ENCODE data around the gene SCN9A.
"Not testable (repeated sequence)": the region's sequence is repeated elsewhere in the genome, so short reads cannot be mapped to it uniquely, and the experiment has no call there.

SCN9A gene

DNA sequence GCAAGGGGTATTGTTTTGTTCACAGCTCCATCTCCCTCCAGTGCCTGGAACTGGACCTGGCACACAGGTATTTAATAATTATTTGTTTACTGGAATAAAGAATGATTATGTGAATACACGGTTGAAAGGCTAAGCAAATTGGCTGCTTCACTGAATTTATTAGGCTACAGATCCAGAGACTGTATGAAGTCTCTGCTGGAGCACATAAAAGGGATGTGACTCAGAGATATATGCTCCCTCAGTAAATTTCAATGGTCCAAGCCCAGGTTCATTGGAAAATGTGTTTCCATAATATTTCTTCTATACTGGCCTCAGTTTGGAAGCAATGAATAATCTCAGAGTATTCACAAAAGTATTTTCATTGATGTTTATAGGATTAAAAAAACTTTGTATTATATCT, 126.4 kb downstream of the SCN9A start:
- DNase-seq (ENCODE audit: low read depth in 2 of 3, low spot score in 2 of 3) = no peak

DNA sequence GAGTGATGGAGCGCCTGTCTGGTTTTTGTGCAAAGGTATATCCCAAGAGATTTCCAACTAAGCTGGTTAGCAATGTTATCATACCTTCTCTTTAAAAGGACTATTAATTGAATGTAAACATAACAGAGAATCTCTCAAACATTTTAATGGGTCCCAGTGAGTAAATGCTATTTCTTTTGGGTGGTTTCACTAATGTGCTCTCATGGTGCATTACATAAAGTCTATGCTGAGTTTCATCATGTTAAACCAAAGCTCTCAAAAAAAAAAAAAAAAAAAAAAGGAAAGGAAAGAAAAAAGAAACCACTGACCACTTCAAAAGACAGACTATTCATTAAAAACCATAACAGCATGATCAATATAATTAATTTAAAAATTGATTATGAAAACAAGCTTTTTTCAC, 128.8 kb downstream of the SCN9A start:
- no peak for DNase-seq (ENCODE audit: low read depth in 2 of 3, low spot score in 2 of 3)

DNA sequence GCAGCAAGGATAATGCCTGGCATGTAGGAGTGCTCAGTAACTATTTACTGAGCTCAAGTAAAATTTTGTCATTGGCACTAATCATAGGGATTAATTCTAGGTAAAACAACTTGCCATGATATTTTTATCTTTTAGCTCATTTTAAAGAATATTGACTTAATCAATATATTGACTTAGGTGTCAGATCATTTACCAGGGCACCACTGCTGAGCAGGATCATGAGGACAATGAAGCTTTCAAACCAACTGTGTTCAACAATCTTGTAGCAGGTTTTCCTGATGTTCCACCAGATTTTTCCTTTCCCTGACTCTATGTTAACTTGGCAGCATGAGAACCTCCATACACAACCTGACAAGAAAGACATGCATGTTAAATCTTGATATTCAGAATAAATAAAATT, 133.4 kb downstream of the SCN9A start:
- no peak for DNase-seq (ENCODE audit: low read depth in 2 of 3, low spot score in 2 of 3)

DNA sequence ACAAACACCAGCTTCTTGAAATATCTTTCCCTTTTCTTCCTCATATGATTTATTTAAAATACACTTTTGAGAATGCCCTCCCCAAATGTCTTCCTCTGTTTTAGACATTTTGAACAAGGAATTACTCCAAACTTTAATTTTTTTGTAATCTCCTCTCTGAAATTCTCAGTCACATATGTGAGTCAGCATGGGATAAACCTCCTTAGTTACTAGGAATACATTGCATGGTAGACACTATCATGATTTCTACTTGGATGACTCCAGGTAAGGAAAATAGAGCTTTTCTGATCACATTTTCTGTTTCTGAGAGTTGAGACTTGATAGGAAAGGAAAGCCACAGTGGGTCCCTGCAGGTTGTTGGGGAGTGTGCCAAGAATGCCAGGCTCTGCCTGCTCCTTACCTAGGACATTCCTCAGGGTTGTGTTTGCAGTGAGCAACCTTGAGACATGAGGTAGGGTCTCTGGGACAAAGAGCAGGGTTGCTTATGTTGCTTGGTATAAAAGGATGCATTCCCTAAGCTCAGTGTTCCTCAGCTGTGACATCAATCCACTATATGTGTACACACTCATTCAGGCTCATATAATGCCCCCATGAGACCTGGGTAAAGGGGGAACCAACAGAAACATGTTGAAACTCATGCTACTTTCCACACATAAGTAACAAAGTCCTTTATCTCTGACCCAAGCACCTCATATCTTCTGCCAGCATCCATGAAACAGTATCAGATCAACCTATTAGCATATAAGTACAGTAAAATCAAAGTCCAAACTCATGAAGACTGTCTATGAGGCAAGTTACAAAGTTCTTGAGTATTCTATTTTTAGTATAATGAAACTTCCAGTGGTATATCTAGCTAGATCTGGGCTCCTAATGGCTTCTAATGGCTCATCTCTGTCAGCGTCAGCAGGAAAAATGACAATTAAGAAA, 135.1 kb downstream of the SCN9A start:
- DNase-seq (ENCODE audit: low read depth in 2 of 3, low spot score in 2 of 3) = no peak

DNA sequence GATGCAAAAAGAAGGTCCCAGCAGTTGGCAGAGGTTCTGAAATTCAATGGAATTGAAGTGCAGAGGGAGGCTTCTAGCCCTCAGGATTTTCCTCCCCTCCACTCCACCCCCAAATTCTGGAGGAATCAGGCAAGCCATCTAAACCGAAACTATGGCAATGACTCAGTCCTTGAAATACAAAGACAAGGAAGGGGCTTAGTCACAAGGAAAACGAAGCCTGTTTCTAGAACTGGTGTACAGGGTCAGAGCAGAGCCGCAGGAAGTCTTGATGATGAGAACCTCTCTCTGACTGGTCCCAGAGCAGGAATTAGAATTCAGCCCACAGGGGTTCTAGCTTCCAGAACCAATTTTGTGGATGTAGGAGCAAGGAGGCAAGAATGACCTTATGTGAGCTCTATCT, 136.2 kb downstream of the SCN9A start:
- no peak for DNase-seq (ENCODE audit: low read depth in 2 of 3, low spot score in 2 of 3)

DNA sequence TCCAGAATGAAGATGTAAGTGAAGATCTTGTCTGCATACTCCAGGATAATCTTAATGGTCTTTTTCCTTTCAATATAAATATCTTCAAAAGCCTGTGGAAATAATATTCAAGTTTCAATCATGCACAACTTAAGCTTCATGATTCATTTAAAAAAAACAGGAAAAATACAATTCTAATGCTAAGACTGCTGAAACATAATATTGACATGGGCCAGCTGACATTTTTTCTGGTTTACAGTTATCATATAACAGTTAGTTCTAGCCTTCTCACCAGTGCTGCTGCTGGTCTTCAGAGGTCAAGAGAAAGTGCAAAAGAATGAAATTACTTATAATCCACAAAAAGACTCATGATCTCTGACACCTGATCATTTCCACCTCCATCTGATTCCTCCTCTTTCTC, 137.6 kb downstream of the SCN9A start:
- no peak for DNase-seq (ENCODE audit: low read depth in 2 of 3, low spot score in 2 of 3)

DNA sequence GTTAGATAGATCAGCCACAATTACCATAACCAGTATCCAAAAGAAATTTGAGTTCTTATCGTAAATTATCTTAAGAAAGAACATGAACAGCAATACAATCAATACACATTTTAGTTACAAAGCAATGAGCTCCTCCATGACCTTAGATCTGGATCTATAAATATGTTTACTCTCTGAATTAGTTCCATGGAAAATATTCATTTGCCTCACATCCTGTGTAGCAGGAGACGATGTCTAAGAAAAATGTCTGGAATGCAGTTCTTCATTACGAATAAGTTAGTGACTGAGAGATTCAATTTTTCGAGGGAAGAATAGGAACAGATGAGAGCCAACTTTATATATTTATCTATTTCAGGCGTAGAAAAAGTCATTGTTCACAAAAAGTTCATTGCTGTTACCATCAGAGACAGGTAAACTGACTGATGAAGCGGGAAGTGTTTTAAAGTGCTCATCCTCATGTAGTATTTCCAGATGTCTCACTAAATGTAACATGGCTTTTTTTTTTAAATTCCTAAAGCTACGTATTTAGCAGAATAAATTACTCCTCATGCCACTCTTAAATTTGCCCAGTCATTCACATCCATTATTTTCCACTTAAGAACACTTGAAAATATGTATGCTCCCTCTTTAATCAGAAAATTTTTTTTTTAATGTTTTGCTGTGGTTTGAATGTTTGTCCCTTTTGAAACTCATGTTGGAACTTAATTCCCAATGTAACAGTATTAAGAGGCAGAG, 141.5 kb downstream of the SCN9A start:
- DNase-seq (ENCODE audit: low read depth in 2 of 3, low spot score in 2 of 3) = no peak

DNA sequence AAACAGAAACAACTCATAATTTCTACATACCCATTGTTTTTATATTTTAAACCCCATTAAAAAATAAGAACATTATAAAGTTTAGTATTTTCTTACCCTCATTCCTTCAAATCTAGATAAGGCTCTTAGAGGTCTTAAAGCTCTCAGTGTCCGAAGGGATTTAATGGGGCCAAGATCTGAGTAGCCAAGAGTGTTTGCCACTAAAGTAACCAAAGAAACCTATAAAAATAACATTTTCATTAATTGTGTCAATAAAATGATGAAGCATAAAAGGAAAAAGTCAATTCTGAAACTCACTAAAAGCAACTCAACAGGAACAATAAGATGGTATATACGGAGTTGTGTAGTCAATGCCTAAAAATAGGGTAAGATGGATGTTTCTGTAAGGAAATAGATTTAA, 142.5 kb downstream of the SCN9A start:
- no peak for DNase-seq (ENCODE audit: low read depth in 2 of 3, low spot score in 2 of 3)

DNA sequence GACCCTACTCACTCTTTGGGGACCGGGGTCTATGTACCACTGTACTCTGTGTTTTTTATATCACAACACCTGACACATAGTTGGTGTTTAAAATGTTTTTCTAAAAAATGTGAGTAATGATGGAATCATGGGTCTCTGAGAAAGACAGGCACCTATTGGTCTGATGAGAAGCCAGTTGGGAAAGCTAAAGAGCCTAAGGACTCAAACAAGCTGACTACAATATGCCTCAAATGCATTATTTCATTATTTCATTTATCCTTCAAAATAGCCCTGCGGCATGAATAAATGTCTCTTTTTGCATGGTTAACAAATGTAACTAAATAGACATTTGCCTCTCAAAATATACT, 145.0 kb downstream of the SCN9A start:
- no peak for DNase-seq (ENCODE audit: low read depth in 2 of 3, low spot score in 2 of 3)

DNA sequence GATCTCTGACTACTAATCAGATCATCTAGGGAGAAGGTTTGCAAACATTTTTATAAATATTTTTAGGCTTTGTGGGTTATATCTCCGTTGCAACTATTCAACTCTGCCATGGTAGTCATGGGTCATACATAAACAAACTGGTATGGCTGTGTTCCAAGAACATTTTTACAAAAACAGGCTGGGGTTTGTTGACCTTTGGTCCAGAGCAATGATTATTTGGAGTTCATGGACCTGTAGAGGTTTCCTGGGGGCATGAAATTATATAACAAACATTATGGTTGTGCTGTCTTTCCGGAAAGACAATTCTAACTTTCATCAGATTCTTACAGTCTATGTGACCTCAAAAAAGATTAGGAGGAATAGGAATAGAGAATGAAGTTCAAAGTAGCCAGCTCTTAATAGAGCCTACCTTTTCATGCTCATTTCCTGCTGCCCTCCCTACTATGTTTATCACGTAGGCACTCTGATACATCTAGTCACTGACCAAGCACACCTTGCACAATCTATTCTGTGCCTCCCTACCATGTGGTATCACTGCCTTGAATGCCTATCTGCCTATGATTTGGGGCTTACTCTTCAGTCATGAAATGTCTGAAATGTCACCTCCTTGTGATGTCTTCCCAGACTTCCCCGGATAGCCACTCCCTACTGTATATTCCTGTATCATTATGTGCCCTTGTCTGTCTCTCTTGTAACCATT, 145.6 kb downstream of the SCN9A start:
- DNase-seq (ENCODE audit: low read depth in 2 of 3, low spot score in 2 of 3) = no peak

DNA sequence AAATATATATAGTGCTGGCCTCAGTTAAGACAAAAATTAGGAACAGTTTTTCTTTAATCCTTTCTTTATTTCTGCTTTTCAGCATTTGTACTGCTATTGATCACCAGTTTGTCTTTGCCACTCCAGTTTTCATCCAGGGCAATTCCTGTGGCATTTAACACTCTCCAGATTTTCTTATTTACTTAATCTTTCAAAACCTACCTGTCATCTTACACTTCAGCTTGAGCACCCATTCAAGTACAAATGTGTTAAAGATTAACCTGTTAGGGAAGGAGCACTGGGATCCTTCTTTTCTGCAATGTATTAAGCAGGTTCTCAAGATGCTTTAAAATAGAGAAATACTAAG, 146.1 kb downstream of the SCN9A start:
- no peak for DNase-seq (ENCODE audit: low read depth in 2 of 3, low spot score in 2 of 3)

DNA sequence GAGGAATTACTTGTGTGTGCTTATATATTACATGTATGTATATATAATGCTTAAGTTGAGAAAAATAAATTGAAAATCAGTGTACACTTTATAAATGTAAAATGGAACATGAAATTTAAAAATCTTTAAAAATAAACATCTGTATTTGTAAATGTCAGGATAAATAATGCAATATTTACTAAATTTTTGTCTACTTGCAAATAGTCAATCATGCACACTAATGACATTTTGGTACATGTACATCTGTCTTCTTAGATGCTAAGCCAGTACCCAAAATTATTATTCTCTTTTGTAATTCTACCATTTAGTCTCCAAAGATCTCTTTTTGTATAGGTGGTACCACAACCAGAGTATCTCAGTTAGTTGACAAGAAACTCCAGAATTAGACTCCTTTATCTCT, 151.5 kb downstream of the SCN9A start:
- DNase-seq (ENCODE audit: low read depth in 2 of 3, low spot score in 2 of 3) = no peak

DNA sequence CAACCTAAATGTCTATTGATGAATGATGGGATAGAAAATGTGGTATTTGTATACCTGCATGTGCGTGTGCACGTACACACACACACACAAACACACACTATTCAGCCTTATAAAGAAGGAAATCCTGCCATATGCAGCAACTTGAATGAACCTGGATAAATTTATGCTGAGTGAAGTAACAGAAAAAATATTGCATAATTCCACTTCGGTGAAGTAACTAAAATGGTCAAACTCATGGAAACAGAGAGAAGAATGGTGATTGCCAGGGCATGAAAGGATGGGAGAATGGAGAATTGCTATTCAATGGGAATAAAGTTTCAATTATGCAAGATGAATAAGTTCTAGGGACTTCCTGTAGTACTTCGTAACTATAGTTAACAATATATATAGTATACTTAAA, 152.4 kb downstream of the SCN9A start:
- no peak for DNase-seq (ENCODE audit: low read depth in 2 of 3, low spot score in 2 of 3)

DNA sequence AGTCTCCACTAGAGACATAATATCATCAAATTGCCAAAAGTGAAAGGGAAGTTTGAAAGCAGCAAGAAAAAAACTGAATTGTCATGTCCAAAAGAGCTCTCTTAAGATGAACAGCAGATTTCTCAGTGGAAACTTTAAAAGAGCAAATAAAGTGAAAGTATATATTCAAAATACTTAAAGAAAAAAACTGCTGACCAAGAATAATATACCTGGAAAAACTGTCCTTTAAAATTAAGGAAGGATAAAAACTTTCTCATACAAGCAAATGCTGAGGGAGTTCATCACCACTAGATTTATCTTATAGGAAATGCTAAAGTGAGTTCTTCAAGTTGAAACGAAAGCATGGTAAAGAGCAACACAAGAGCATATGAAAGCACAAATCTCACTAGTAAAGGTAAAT, 164.7 kb downstream of the SCN9A start:
- no peak for DNase-seq (ENCODE audit: low read depth in 2 of 3, low spot score in 2 of 3)

DNA sequence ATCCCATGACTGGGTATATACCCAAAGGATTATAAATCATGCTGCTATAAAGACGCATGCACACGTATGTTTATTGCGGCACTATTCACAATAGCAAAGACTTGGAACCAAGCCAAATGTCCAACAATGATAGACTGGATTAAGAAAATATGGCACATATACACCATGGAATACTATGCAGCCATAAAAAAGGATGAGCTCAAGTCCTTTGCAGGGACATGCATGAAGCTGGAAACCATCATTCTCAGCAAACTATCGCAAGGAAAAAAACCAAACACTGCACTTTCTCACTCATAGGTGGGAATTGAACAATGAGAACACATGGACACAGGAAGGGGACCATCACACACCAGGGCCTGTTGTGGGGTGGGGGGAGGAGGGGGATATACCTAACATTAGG, 165.8 kb downstream of the SCN9A start:
- DNase-seq (ENCODE audit: low read depth in 2 of 3, low spot score in 2 of 3) = not testable (repeated sequence)

DNA sequence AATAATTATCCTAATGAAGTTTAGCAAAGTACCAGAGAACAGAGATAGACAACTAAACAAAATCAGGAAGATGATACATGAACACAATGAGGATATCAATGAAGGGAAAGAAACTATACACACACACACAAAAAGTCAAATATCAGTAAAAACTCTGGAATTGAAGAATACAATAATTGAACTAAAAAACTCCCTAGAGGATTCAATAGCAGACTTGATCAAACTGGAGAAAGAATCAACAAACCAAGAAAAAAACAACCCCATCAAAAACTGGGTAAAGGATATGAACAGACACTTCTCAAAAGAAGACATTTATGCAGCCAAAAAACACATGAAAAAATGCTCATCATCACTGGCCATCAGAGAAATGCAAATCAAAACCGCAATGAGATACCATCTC, 166.4 kb downstream of the SCN9A start:
- not testable (repeated sequence) for DNase-seq (ENCODE audit: low read depth in 2 of 3, low spot score in 2 of 3)

DNA sequence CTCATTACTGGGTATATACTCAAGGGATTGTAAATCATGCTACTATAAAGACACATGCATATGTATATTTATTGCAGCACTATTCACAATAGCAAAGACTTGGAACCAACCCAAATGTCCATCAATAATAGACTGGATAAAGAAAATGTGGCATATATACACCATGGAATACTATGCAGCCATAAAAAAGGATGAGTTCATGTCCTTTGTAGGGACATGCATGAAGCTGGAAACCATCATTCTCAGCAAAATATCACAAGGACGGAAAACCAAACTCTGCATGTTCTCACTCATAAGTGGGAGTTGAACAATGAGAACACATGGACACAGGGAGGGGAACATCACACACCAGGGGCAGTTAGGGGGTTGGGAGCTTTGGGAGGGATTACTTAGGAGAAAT, 169.6 kb downstream of the SCN9A start:
- not testable (repeated sequence) for DNase-seq (ENCODE audit: low read depth in 2 of 3, low spot score in 2 of 3)

DNA sequence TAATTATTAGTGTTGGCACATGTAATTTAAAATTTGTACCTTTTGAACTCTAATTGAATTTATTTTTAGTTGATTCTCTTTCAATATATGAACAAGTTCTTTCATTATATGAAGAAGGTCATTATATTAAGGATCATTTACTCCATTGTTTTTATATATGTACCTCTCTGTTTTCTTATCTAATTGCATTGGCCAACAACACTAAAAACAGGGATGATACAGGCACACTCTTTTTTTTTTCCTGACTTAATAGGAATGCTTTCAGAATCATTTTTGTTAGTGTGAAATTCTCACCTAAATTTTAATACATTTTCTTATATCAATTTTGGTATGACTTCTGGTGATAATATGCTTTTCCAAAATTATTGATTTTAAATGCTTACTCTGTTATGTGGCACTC, 173.0 kb downstream of the SCN9A start:
- DNase-seq (ENCODE audit: low read depth in 2 of 3, low spot score in 2 of 3) = no peak

DNA sequence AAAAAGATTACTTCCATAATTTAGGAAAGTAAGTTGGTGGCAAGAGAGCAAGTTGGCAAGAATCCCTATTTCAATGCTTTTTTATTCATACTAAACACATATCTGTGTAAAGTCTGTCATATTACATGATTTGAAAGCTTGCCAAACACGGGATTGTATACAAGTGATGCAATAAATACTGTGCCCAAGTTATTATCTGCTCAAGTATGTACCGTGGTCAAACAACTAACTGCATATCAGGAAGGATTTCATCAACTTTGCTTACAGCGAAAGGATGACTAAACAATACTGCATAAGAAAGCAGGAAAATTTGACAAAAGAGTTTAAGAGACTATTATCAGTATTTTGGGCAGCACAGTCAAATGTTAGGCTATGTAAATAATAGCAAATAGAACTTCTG, 178.3 kb downstream of the SCN9A start:
- DNase-seq (ENCODE audit: low read depth in 2 of 3, low spot score in 2 of 3) = no peak

DNA sequence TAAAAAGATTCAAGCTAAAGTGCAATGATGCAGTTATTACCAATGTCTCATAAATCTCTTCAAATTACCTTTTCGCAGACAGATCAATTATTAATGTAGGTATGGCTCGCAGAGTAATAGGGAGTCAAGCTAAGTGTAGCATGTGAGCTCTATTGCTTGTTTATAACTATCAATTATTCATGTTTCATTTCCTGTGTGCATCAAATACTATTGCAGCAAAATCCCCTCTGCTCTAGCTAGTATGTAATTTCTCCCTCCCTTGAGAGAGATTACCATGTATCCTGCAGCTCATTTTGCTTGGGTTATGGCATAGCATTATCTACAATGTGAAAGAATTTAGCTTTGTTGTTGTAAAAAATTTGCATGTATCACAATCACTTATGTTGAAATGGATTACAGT, 182.3 kb downstream of the SCN9A start:
- no peak for DNase-seq (ENCODE audit: low read depth in 2 of 3, low spot score in 2 of 3)

DNA sequence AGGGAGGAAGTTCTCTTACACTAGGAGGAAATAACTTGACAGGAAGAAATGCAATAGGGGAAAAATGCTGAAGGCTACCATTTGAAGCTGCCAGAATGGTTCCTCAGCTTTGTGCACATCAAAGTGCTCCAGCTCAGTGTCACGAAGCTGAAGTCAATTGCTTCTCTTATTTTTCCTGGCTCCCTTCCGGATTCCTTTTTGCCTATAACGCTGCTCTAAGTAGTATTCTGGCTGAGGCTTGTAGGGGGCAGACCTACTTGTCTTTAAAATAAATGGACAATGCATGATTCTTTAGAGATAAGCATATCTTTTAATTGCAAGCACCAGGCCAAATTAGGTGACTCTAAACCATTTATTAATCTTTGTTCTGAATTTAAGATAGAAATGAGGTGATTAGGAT, 187.7 kb downstream of the SCN9A start:
- DNase-seq (ENCODE audit: low read depth in 2 of 3, low spot score in 2 of 3) = no peak

DNA sequence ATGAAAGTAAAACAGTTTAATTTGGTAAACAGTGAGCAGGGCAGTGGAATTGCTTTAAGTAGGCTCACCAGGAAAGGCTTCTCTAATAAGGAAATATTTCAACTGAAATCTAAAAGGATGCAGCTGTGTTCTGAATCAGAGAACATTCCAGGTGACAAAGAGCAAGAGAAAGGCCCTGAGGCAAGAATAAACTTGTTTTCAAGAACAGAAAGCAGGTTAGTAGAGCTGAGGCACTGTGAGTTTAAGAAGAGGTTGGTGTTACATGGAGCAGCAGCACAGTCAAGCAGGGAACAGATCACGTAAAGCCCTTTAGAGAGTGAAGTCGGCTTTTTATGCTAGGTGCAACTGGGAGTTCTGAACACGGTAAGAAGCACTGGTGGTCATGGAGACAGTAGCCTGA, 191.0 kb downstream of the SCN9A start:
- DNase-seq (ENCODE audit: low read depth in 2 of 3, low spot score in 2 of 3) = no peak
